Tibial nerve (tissue), 4 donors: ENCODE data around the gene IMPACT. TPM values are rescaled to one million over a fixed set of nuclear protein-coding genes. Genes with fewer than 3 reads are reported as not detected.

Source experiments
- DNase-seq, 2 donors: peaks; one replicate each; pipeline ENCODE4 v3.0.0-alpha.2; 2019; ENCODE audit warnings: low spot score in 2 of 2
- H3K27ac ChIP-seq, 4 donors: fragments of 200-600 bp; sonication (generic) in 3 of 4; one replicate each; pipeline ENCODE4 v1.5.1; 2017 to 2019; ENCODE audit warnings: mild to moderate bottlenecking in 1 of 4
- H3K27me3 ChIP-seq, 2 donors: fragments of 200-600 bp; sonication (generic) in 1 of 2; one replicate each; pipeline versions ENCODE4 v1.5.1 to v1.6.0; 2017 to 2019
- H3K36me3 ChIP-seq, 3 donors: fragments of 200-600 bp; sonication (generic); one replicate each; pipeline ENCODE4 v1.5.1; 2018 to 2019
- H3K4me1 ChIP-seq, 4 donors: fragments of 200-600 bp; sonication (generic) in 3 of 4; one replicate each; pipeline ENCODE4 v1.5.1; 2017 to 2019
- H3K4me3 ChIP-seq, 4 donors: fragments of 200-600 bp; sonication (generic) in 3 of 4; one replicate each; pipeline ENCODE4 v1.5.1; 2017 to 2019; ENCODE audit warnings: mild to moderate bottlenecking in 1 of 4, moderate library complexity in 1 of 4
- H3K9me3 ChIP-seq, 4 donors: fragments of 200-600 bp; sonication (generic) in 3 of 4; one replicate each; pipeline ENCODE4 v1.5.1; 2017 to 2019
- CTCF ChIP-seq, 5 experiments: fragments of 200-600 bp in 3 of 5; fragments of 450-650 bp in 2 of 5; sonication (generic) in 3 of 5; IDR thresholded peaks; one replicate each; pipeline ENCODE4 v1.5.1; 2016 to 2019; ENCODE audit warnings: antibody characterized with exemption in 5 of 5, mild to moderate bottlenecking in 3 of 5, moderate library complexity in 2 of 5
- EP300 ChIP-seq, 2 donors: sonication (generic); formaldehyde crosslinking; IDR thresholded peaks; one replicate each; pipeline ENCODE4 v1.6.1; 2017; ENCODE audit warnings: antibody characterized with exemption in 2 of 2, mild to moderate bottlenecking in 1 of 2
- POLR2A ChIP-seq, 2 donors: fragments of 450-650 bp; IDR thresholded peaks; one replicate each; pipeline ENCODE4 v1.6.1; 2017; ENCODE audit warnings: antibody characterized with exemption in 2 of 2, mild to moderate bottlenecking in 2 of 2, moderate library complexity in 2 of 2
- WGBS, 2 donors: methylation state at CpG; one replicate each; pipeline ENCODE4 v1.1.5; 2018; 5-methylcytosine and 5-hydroxymethylcytosine counted together
- total RNA-seq, 4 donors: library from RNA; depleted of rRNA; stranded (reverse); fragments of >200 nt; gene quantifications; one replicate each; pipeline ENCODE4 v1.1.0, GENCODE V29; 2016

IMPACT gene
- total RNA-seq, 4 donors from 2014 or later = 18.6 to 30.2 (median 21.7) TPM

GRCh38 chr18:24462838-24463775 is 36.6 kb downstream of the IMPACT start:
- Histone ChIP-seq H3K36me3 (peaks cover 0 to 8% (median 0%) of the 10 kb centered on the region in 3 donors), H3K9me3 (no peaks in the 10 kb centered on the region), H3K4me1 (no peaks in the 10 kb centered on the region), H3K4me3 (no peak overlapping the region), H3K27me3 (no peaks in the 10 kb centered on the region), H3K27ac (no peak overlapping the region)
- 72 to 75% methylated on average over 5 of the region's 5 CpGs for WGBS, 2 donors
- DNase-seq = no peak
- TF ChIP-seq POLR2A (IDR thresholded peaks at IDR 0.05) (no peak), EP300 (IDR thresholded peaks at IDR 0.05) (no peak), CTCF (IDR thresholded peaks at IDR 0.05) (no peak)

GRCh38 chr18:24465486-24465885 is 39.0 kb downstream of the IMPACT start:
- Histone ChIP-seq H3K4me3 (no peak overlapping the region), H3K27ac (no peak overlapping the region), H3K36me3 (no peaks in the 10 kb centered on the region), H3K27me3 (no peaks in the 10 kb centered on the region), H3K4me1 (no peaks in the 10 kb centered on the region), H3K9me3 (no peaks in the 10 kb centered on the region)
- TF ChIP-seq CTCF (IDR thresholded peaks at IDR 0.05) (no peak), POLR2A (IDR thresholded peaks at IDR 0.05) (no peak), EP300 (IDR thresholded peaks at IDR 0.05) (no peak)
- WGBS, 2 donors = 86 to 92% methylated on average over 7 of the region's 7 CpGs
- no peak for DNase-seq

GRCh38 chr18:24466771-24467170 is 40.3 kb downstream of the IMPACT start:
- WGBS, 2 donors = 81 to 96% methylated on average over 2 of the region's 2 CpGs
- H3K4me1 ChIP-seq = no peaks in the 10 kb centered on the region
- no peak overlapping the region for H3K27ac ChIP-seq
- no peaks in the 10 kb centered on the region for H3K9me3 ChIP-seq
- H3K27me3 ChIP-seq = no peaks in the 10 kb centered on the region
- TF ChIP-seq POLR2A (IDR thresholded peaks at IDR 0.05) = no peak
- no peak for TF ChIP-seq CTCF (IDR thresholded peaks at IDR 0.05)
- TF ChIP-seq EP300 (IDR thresholded peaks at IDR 0.05) = no peak
- no peak for DNase-seq
- H3K36me3 ChIP-seq = no peaks in the 10 kb centered on the region
- H3K4me3 ChIP-seq = no peak overlapping the region

- Histone ChIP-seq H3K4me3 (no peak overlapping the region), H3K27me3 (no peaks in the 10 kb centered on the region), H3K36me3 (no peaks in the 10 kb centered on the region), H3K4me1 (no peaks in the 10 kb centered on the region), H3K9me3 (no peaks in the 10 kb centered on the region), H3K27ac (no peak overlapping the region)
- no peak for DNase-seq
- WGBS, 2 donors = 78 to 87% methylated on average over 3 of the region's 3 CpGs
- TF ChIP-seq EP300 (IDR thresholded peaks at IDR 0.05) (no peak), CTCF (IDR thresholded peaks at IDR 0.05) (no peak), POLR2A (IDR thresholded peaks at IDR 0.05) (no peak)
These were observed 43.6 kb downstream of the IMPACT start for GRCh38 chr18:24470022-24470618.

GRCh38 chr18:24470805-24471204 is 44.3 kb downstream of the IMPACT start:
- no peaks in the 10 kb centered on the region for H3K4me1 ChIP-seq
- WGBS, 2 donors = 92 to 95% methylated on average over 7 of the region's 7 CpGs
- DNase-seq = no peak
- no peaks in the 10 kb centered on the region for H3K36me3 ChIP-seq
- no peak overlapping the region for H3K27ac ChIP-seq
- H3K4me3 ChIP-seq = no peak overlapping the region
- H3K27me3 ChIP-seq = no peaks in the 10 kb centered on the region
- TF ChIP-seq EP300 (IDR thresholded peaks at IDR 0.05) (no peak), CTCF (IDR thresholded peaks at IDR 0.05) (no peak), POLR2A (IDR thresholded peaks at IDR 0.05) (no peak)
- H3K9me3 ChIP-seq = no peaks in the 10 kb centered on the region
